HepG2 (cell line): ENCODE results near the gene ZG16B. TPM values are rescaled to one million over a fixed set of nuclear protein-coding genes. Genes with fewer than 3 reads are reported as not detected.
A peak's percentile ranks its signal among the peaks of the same experiment; 100 is the strongest.

Experiments
- CENPT ChIP-seq: sonication (generic); formaldehyde crosslinking; IDR thresholded peaks from 2 replicates; pipeline ENCODE4 v1.8.0; 2022; ENCODE audit warnings: low read depth, mild to moderate bottlenecking, moderate library complexity, missing genetic modification reagents
- FOSL2 ChIP-seq: sonication (generic); formaldehyde crosslinking; IDR thresholded peaks from 2 replicates; pipeline ENCODE4 v1.4.0; 2020; ENCODE audit warnings: missing genetic modification reagents
- FOXJ3 ChIP-seq: sonication (generic); formaldehyde crosslinking; IDR thresholded peaks from 2 replicates; pipeline ENCODE4 v1.4.0; 2020; ENCODE audit warnings: missing genetic modification reagents, mild to moderate bottlenecking, borderline replicate concordance
- MTA1 ChIP-seq: sonication (generic); formaldehyde crosslinking; IDR thresholded peaks from 2 replicates; pipeline ENCODE4 v1.4.0; 2020; ENCODE audit warnings: missing genetic modification reagents, mild to moderate bottlenecking, borderline replicate concordance
- NR2F6 ChIP-seq, 2 experiments: IDR thresholded peaks; 2 replicates each; pipeline ENCODE4 v1.6.1; 2016; ENCODE audit warnings: antibody characterized with exemption in 1 of 2, mild to moderate bottlenecking in 1 of 2
- RBAK ChIP-seq: sonication (generic); formaldehyde crosslinking; IDR thresholded peaks from 2 replicates; pipeline ENCODE4 v1.5.1; 2020; ENCODE audit warnings: mild to moderate bottlenecking, missing genetic modification reagents
- RBFOX2 ChIP-seq: fragments of 200-400 bp; formaldehyde crosslinking; IDR thresholded peaks from 2 replicates; pipeline ENCODE4 v1.6.1; 2017; ENCODE audit warnings: low read depth, mild to moderate bottlenecking, low read length
- SMAD1 ChIP-seq: sonication (generic); formaldehyde crosslinking; IDR thresholded peaks from 2 replicates; pipeline ENCODE4 v1.4.0; 2020; ENCODE audit warnings: missing genetic modification reagents, low read depth, mild to moderate bottlenecking, borderline replicate concordance
- ZBTB10 ChIP-seq: sonication (generic); formaldehyde crosslinking; IDR thresholded peaks from 2 replicates; pipeline ENCODE4 v1.4.0; 2020; ENCODE audit warnings: missing genetic modification reagents, borderline replicate concordance
- ZEB1 ChIP-seq: IDR thresholded peaks from 2 replicates; pipeline ENCODE4 v1.6.1; 2012; ENCODE audit warnings: mild to moderate bottlenecking, low read depth, inconsistent platforms; ENCODE audit not compliant: insufficient replicate concordance
- ZFP36L2 ChIP-seq: sonication (generic); formaldehyde crosslinking; IDR thresholded peaks from 2 replicates; pipeline ENCODE4 v1.4.0; 2020; ENCODE audit warnings: missing genetic modification reagents
- ZFX ChIP-seq: sonication (generic); formaldehyde crosslinking; IDR thresholded peaks from 2 replicates; pipeline ENCODE4 v1.4.0; 2020; ENCODE audit warnings: mild to moderate bottlenecking, low read depth, missing genetic modification reagents, moderate library complexity
- ZKSCAN8 ChIP-seq: IDR thresholded peaks from 2 replicates; pipeline ENCODE4 v1.6.1; 2016; ENCODE audit warnings: borderline replicate concordance, missing genetic modification reagents, missing compliant biosample characterization
- ZMYM3 ChIP-seq: sonication (generic); formaldehyde crosslinking; IDR thresholded peaks from 2 replicates; pipeline ENCODE4 v1.5.1; 2020; ENCODE audit warnings: mild to moderate bottlenecking, missing genetic modification reagents
- ZNF10 ChIP-seq: sonication (generic); formaldehyde crosslinking; IDR thresholded peaks from 2 replicates; pipeline ENCODE4 v1.4.0; 2020; ENCODE audit warnings: mild to moderate bottlenecking, low read depth, missing genetic modification reagents, borderline replicate concordance
- ZNF232 ChIP-seq: sonication (generic); formaldehyde crosslinking; IDR thresholded peaks from 2 replicates; pipeline ENCODE4 v1.4.0; 2020; ENCODE audit warnings: missing genetic modification reagents, borderline replicate concordance
- ZNF33B ChIP-seq: sonication (generic); formaldehyde crosslinking; IDR thresholded peaks from 2 replicates; pipeline ENCODE4 v1.5.1; 2020; ENCODE audit warnings: mild to moderate bottlenecking, missing genetic modification reagents
- ZNF549 ChIP-seq: sonication (generic); formaldehyde crosslinking; IDR thresholded peaks from 2 replicates; pipeline ENCODE4 v1.5.0; 2020; ENCODE audit warnings: missing genetic modification reagents
- ZNF691 ChIP-seq: sonication (generic); formaldehyde crosslinking; IDR thresholded peaks from 2 replicates; pipeline ENCODE4 v1.4.0; 2020; ENCODE audit warnings: missing genetic modification reagents, low read depth, mild to moderate bottlenecking, borderline replicate concordance
- ZNF790 ChIP-seq: sonication (generic); formaldehyde crosslinking; IDR thresholded peaks from 2 replicates; pipeline ENCODE4 v1.8.0; 2022; ENCODE audit warnings: missing genetic modification reagents, mild to moderate bottlenecking, borderline replicate concordance
- ZSCAN12 ChIP-seq: sonication (generic); formaldehyde crosslinking; IDR thresholded peaks from 2 replicates; pipeline ENCODE4 v1.9.0; 2021; ENCODE audit warnings: mild to moderate bottlenecking, missing genetic modification reagents
- polyA plus RNA-seq, 8 experiments: library from polyadenylated mRNA; depleted of rRNA in 3 of 8; stranded (reverse) in 7 of 8; unstranded in 1 of 8; fragments of >200 nt; fragmentation: Illumina TruSeq in 4 of 8; extraction: Trizol in 4 of 8; gene quantifications; 2 replicates each; pipeline versions ENCODE4 v1.2.1 to v1.2.3, GENCODE V29; 2011 to 2016; ENCODE audit warnings: low read depth in 4 of 8, missing spikeins in 1 of 8, mixed read lengths in 1 of 8; ENCODE audit not compliant: insufficient read depth in 1 of 8
- total RNA-seq, 5 experiments: library from RNA; depleted of rRNA; stranded (reverse); fragments of >200 nt; fragmentation: Illumina TruSeq; extraction: Trizol; gene quantifications; 2 replicates each; pipeline ENCODE4 v1.2.3, GENCODE V29; 2016; ENCODE audit warnings: low read depth in 1 of 5
- TF ChIP-seq, protein P1 (sequence below): IDR thresholded peaks from 2 replicates; pipeline ENCODE4 v1.6.1; 2018; ENCODE audit warnings: missing genetic modification reagents, mild to moderate bottlenecking, missing compliant biosample characterization
- TF ChIP-seq, protein P2 (sequence below): sonication (generic); formaldehyde crosslinking; IDR thresholded peaks from 2 replicates; pipeline ENCODE4 v1.5.0; 2020; ENCODE audit warnings: missing genetic modification reagents, mild to moderate bottlenecking, borderline replicate concordance
- TF ChIP-seq, protein P3 (sequence below): sonication (generic); formaldehyde crosslinking; IDR thresholded peaks from 2 replicates; pipeline ENCODE4 v1.8.0; 2022; ENCODE audit warnings: missing genetic modification reagents, mild to moderate bottlenecking, borderline replicate concordance

Gene ZG16B
- total and polyA plus RNA-seq, 2 of the 13 experiments (the other 11 are each of a cell fraction or from before 2014, with no cell fraction given): 1.5 to 11.3 TPM

- TF ChIP-seq, protein P1, sequence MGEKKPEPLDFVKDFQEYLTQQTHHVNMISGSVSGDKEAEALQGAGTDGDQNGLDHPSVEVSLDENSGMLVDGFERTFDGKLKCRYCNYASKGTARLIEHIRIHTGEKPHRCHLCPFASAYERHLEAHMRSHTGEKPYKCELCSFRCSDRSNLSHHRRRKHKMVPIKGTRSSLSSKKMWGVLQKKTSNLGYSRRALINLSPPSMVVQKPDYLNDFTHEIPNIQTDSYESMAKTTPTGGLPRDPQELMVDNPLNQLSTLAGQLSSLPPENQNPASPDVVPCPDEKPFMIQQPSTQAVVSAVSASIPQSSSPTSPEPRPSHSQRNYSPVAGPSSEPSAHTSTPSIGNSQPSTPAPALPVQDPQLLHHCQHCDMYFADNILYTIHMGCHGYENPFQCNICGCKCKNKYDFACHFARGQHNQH (CRISPR knock-in tag): no peak
- TF ChIP-seq FOSL2 (CRISPR knock-in tag): peak; percentile 63
- TF ChIP-seq RBFOX2: no peak
- TF ChIP-seq, protein P2, sequence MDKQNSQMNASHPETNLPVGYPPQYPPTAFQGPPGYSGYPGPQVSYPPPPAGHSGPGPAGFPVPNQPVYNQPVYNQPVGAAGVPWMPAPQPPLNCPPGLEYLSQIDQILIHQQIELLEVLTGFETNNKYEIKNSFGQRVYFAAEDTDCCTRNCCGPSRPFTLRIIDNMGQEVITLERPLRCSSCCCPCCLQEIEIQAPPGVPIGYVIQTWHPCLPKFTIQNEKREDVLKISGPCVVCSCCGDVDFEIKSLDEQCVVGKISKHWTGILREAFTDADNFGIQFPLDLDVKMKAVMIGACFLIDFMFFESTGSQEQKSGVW (CRISPR knock-in tag): no peak
- TF ChIP-seq ZNF232 (CRISPR knock-in tag): no peak
- peak; percentile 20; the same call in 1 of the 2 replicates for TF ChIP-seq ZMYM3 (CRISPR knock-in tag)
- TF ChIP-seq ZNF33B (CRISPR knock-in tag): no peak
- TF ChIP-seq ZNF790 (CRISPR knock-in tag): no peak
- no peak for TF ChIP-seq FOXJ3 (CRISPR knock-in tag)
- no peak for TF ChIP-seq RBAK (CRISPR knock-in tag)
- no peak for TF ChIP-seq NR2F6 (IDR thresholded peaks at IDR 0.05)
- peak; percentile 47; the same call in 1 of the 2 replicates for TF ChIP-seq NR2F6 (CRISPR knock-in tag; IDR thresholded peaks at IDR 0.05)
- TF ChIP-seq ZNF10: no peak
- TF ChIP-seq, protein P3, sequence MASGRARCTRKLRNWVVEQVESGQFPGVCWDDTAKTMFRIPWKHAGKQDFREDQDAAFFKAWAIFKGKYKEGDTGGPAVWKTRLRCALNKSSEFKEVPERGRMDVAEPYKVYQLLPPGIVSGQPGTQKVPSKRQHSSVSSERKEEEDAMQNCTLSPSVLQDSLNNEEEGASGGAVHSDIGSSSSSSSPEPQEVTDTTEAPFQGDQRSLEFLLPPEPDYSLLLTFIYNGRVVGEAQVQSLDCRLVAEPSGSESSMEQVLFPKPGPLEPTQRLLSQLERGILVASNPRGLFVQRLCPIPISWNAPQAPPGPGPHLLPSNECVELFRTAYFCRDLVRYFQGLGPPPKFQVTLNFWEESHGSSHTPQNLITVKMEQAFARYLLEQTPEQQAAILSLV (CRISPR knock-in tag): no peak
- no peak for TF ChIP-seq ZEB1
- TF ChIP-seq CENPT: no peak
- TF ChIP-seq SMAD1 (CRISPR knock-in tag): no peak
- TF ChIP-seq MTA1 (CRISPR knock-in tag): peak; percentile 53; the same call in 1 of the 2 replicates
- TF ChIP-seq ZSCAN12: no peak
- no peak for TF ChIP-seq ZNF549 (CRISPR knock-in tag)
- TF ChIP-seq ZNF691 (CRISPR knock-in tag): peak; percentile 67; the same call in 1 of the 2 replicates
- TF ChIP-seq ZBTB10 (CRISPR knock-in tag): no peak
- TF ChIP-seq ZKSCAN8 (CRISPR knock-in tag): no peak
- no peak for TF ChIP-seq ZFP36L2 (CRISPR knock-in tag)
- TF ChIP-seq ZFX (CRISPR knock-in tag): peak; percentile 64
Observed at GRCh38 chr16:2874912-2875362, 44.8 kb downstream of the ZG16B start (continued).
